GM18519 (cell line): ENCODE data around the gene ABLIM1.
A peak's percentile ranks its signal among the peaks of the same experiment; 100 is the strongest.

ENCODE experiments used
- ATAC-seq: cut with Tn5 transposase; IDR thresholded peaks from one replicate; pipeline ENCODE4 v1.9.1; 2021; ENCODE audit warnings: mild to moderate bottlenecking, moderate library complexity; ENCODE audit not compliant: unreplicated experiment, low FRiP score

Gene ABLIM1

GRCh38 chr10:114499630-114500190 is 158.4 kb downstream of the ABLIM1 start:
- ATAC-seq, result peak; percentile 14

DNA sequence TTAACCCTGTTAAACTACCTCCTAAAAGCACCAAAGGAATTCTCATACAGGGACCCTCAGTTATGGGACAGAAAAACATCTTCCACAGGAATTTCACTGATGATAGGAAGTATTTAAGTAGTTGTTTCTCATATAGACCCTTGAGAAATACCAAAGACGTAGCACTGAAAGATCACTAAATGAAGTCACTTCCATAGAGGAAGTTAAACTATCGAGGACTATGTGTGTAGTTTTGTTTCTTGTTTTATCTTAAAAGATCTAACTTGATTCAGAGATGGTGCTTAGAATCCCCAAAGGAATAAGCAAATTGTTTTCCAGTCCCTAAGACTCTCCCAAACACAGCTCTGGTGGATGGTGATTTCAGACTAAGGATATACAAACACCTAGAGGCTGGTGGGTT is 159.0 kb downstream of the ABLIM1 start:
- ATAC-seq, result peak; percentile 21

DNA sequence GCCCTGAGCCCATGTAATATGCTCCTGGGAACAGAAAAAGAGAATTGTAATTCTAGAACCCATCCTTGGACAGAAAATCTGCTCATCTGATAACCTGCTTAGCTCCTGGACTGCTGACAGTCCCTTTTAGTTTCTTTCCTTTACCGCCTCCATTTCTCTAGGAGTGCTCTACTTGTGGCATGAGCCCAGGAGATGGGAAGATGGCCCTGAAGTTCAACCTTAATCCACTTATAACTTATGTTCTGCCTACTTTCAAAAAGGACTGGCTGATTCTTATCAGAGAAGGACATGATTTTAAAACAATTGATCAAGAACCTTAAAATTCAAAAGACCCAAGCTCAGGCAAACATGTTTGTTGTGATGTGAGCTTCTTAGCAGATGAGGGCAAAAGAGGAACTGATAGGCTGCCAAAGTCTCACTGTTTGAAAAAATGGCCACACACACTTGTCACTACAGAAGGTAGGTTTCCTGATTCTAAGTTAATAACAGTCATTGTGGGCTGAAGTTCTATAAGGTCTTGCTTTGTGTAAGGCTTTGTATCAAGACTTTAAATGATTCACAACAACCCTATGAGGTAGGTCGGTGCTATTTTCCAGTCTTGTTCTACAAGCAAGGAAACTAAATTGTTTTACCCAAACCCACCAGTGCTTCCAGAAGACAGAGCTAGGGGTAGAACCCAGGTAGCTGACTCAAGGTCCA is 159.5 kb downstream of the ABLIM1 start:
- ATAC-seq, result peak; percentile 51

GRCh38 chr10:114495303-114495702 is 162.8 kb downstream of the ABLIM1 start:
- ATAC-seq, result no peak

DNA sequence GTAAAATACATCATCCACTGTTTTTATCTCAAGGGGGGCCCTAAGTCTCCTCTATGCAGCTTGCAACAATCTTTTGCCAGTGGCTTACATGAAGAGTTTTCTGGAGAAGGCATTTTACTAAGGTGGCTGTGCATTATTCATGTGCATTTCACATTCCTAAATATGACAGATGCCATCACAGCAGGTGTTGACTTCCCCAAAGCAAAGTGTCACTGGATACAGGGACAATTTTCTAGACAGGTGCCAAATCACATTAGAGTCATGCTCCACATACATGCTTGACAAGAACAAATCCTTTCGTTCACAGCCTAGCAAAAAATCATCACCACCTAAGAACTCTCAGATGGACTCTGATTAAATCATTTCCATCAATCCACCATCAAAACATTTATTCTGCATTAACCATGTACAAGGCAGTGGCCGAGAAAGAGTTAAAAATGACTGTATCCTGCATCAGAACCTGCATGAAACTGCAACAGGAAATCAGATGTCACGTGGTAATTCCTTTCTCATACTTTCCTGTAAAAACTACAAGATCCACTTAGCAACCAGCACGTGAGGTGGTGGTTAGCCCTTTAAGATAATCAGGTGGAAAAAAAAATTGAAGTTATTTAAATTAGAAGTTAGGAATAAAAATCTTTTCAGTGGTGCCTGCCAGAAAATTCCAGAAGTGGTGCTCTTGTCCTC is 165.6 kb downstream of the ABLIM1 start:
- ATAC-seq, result peak; percentile 42

- no peak for ATAC-seq
These were observed 166.1 kb downstream of the ABLIM1 start for GRCh38 chr10:114491933-114492332.

- ATAC-seq, result no peak
These were observed 166.7 kb downstream of the ABLIM1 start for GRCh38 chr10:114491419-114491818.

DNA sequence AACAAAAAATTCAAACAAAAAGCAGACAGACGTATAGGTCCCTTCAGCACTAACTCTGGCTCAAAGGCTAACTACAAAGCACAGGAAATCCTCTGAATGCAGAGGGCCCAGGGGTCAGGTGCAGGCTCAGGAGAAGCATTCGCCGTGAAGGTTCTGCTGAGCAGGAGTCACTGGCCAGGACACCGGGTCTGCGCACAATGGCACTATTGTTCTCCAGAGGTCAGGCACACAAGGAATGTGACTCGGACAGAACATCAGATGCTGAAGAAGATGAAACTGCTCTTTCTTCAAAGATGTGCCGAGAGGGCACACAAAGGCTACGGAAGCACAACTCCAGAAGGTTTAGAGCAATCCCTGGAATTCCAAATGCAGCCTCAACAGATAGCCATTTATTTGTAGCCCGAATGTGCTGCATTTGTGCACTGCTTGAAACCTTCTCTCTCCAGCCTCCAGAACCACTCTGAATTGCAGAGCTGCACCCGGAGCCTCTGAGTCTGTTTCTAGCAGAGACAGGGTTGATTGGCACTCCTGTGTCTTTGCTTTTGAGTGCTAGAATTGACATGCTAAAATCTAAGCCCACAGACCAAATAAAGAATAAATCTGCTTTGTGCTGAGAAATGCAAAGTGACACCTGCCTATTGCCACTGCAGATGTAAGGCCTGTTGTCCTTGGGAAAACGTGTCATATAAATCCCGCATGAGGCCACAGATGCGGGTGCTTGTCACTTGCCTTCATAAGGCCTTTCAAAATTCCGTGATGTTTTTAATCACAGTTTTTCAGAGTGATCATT is 168.4 kb downstream of the ABLIM1 start:
- ATAC-seq, result no peak

GRCh38 chr10:114487815-114488536 is 170.1 kb downstream of the ABLIM1 start:
- no peak for ATAC-seq

- ATAC-seq, result no peak
These were observed 170.9 kb downstream of the ABLIM1 start for GRCh38 chr10:114486938-114487814.

DNA sequence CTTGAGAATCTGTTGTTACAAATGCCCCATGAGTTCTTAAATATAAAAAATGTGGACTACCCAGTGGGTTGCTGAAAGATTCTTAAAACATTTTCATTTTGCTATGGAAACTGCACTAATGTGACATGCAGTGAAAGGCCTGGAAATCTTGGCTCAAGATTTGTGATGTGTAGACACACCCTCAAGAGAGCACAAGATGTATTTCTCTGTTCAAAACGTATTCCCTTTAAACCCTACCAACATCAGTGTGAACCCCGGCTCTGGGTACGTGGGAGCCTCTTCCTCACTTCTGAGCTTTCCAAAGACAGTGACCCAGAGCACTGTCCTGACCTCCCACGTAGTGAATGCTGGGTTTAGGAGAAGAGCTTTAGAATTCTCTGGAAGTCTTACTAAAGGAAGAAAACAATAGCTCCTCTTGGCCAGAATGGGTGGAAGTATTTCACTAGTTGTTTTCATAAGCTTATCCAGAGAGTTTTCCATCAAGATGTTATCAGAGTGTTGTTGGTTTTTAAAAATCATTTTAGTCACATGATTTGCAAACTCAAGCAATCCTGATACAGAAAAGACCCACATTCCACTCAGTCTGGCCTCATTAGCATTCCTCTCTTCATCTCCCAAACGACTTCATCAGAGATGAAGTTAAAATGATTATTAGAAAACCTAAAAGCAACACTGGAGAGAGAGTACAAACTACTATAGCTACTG is 172.2 kb downstream of the ABLIM1 start:
- ATAC-seq, result no peak

- ATAC-seq, result no peak
These were observed 174.5 kb downstream of the ABLIM1 start for GRCh38 chr10:114483575-114483974.

DNA sequence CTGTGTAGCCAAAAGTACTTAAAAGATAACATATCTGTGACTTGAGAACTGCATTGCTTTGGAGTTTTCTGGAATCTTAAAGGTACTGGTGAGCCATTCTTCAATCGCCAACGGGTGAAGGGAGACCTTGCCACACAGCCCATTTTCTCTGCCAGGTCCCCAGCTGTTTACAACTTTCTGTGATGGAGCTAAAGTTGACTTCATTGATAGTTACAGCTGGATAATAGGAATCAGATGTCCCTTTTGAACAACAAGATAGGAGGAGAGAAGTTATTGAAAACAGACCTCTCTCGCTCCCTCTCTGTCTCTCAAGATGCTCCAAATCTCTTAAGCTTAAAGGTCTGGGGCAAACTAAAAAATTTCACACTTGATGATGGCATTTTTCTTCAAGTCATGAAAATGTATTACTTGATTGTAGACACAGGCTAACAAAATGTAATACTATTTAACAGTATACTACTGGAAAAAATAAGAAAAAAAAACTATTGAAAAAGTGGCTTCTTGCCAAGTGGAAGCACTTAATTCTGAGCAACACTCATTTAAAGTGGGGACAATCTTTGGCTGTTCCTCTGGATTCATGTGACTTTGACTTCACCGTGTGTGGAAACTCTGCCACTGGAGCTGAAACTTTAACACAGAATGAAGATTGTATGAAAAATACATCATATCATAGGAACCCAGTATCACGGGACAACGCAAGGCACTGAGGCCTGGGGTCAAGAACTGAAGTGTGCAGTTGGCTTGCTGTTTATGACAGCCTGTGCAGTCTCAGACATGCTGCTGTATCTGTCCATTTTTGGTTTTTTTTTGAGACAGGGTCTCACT is 175.4 kb downstream of the ABLIM1 start:
- ATAC-seq, result no peak

DNA sequence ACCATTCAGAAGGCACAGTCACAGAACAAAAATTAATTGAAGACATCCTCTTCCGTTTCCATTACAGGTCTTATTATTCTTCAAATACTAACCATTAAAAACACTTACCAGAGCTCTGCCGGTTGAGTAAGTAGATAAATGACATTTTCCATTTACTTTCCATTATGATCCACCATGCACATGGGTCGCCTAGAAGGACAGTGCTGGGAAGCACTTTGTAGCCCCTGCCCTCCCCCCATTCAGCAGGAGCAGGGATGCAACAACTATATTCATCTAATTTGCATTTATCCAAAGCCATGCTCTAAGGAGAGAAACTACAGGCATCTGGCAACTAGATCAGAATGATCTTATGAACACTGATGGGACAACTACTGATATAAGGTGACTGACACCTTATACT is 177.0 kb downstream of the ABLIM1 start:
- ATAC-seq, result no peak

DNA sequence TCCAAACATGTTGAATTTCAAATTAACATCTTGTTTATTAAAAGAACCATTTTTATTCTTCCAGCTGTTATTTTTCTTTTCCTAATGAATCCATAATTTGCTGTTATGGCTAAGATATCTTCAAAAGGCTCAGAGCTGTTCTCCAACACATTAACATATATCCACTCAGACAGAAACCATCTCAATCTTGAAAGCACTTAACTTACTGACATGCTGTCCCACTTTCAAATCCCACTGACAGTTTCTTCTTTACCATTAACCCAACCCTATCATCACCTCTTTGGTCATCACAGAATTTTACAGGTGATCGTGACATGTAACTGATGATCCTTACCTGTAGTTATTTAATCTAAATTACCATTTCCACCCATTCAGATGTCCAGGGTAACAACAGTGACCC is 178.2 kb downstream of the ABLIM1 start:
- ATAC-seq, result no peak

DNA sequence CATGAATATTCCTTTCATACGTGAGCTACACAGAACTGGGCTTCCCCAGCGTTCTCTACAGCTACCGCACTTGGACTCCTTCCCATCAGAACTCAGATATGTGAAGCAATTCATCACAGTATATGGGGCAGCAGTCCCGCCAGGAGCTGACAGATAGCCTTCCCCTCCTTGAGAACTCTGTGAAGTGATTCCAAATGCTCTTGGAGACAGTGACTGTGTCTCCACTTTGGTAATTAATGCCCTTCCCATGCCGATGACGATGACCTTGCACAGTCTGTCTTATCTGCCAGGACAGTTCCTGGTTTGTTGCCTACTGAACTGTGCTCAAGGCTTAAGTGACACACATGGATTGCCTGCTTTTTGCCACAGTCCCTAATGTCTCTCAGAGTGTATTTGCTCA is 178.8 kb downstream of the ABLIM1 start:
- no peak for ATAC-seq

- no peak for ATAC-seq
These were observed 179.8 kb downstream of the ABLIM1 start for GRCh38 chr10:114478281-114478680.

GRCh38 chr10:114477285-114477684 is 180.8 kb downstream of the ABLIM1 start:
- ATAC-seq, result no peak
